ENCODE measurements around the gene KCNK4.
"Not testable (repeated sequence)": the region's sequence is repeated elsewhere in the genome, so short reads cannot be mapped to it uniquely, and the experiment has no call there.

KCNK4 gene

DNA sequence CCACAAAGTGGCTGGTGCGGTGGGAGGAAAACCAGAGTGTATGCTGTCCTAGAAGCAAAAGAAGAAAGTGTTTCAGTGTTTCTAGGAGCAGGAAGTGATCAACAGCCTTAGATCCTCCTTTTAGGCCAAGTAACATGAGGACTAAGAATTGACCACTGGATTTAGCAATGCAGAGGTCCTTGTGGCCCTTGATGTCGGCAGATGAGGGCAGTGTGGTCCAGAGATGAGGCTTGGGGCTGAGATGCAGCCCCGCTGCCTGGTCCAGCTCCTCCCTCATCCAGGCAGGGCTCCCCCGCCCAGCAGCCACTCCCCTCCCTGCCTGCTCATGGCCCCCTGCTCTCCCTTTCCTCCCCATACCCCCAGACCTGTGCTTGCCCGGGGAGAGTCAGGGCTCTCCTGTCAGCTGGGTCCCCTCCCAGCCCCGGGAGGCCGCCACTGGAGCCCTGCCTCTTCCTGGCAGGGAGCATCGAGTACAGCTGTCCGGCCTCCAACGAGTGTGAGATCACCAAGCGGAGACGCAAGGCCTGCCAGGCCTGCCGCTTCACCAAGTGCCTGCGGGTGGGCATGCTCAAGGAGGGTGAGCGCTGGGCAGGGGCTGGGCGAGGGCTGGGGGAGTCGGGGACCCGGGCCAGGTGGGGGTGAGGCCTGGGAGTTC is 22.5 kb downstream of the KCNK4 start:
- no peak for DNase-seq

DNA sequence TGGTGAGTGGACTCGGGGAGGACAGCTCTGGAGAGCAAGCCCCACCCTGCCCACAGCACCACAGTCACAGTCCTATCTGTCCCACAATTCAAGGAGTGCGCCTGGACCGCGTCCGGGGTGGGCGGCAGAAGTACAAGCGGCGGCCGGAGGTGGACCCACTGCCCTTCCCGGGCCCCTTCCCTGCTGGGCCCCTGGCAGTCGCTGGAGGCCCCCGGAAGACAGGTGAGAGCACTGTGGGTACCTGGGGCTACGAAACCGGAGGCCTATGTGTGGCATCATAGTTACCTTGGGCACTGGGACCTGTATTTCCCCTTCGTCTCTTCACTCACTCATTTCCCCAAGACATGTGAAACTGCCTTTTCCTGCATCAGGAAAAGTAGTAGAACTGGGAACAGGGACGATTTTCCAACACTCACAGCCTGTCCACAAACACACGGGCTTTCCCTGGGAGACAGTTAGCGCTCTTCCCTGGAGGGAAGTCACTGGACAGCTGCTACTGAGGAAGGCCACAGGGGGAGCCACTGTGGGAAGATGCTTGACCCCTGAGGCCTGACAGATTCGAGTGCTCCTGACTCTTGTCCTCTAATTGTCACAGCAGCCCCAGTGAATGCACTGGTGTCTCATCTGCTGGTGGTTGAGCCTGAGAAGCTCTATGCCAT is 23.2 kb downstream of the KCNK4 start:
- DNase-seq, result no peak

DNA sequence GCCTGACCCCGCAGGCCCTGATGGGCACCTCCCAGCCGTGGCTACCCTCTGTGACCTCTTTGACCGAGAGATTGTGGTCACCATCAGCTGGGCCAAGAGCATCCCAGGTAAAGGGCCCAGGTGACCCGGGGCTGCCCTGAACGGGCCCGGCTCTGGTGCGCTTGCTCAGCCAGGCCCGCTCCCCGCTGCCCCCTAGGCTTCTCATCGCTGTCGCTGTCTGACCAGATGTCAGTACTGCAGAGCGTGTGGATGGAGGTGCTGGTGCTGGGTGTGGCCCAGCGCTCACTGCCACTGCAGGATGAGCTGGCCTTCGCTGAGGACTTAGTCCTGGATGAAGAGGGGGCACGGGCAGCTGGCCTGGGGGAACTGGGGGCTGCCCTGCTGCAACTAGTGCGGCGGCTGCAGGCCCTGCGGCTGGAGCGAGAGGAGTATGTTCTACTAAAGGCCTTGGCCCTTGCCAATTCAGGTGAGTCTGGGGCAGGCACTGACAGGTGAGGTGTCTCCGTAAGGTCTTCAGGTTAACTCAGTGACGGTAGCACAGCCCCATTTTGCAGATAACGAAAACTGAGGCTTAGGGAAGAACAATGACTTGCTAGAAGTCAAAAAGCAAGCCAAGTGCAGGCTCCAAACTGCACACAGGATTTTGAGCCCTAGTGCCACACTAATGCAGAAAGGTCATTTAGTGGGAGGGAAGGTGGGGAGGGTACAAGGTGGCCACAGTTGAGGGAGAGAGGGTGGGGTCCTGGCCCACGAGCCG is 23.9 kb downstream of the KCNK4 start:
- no peak for DNase-seq

DNA sequence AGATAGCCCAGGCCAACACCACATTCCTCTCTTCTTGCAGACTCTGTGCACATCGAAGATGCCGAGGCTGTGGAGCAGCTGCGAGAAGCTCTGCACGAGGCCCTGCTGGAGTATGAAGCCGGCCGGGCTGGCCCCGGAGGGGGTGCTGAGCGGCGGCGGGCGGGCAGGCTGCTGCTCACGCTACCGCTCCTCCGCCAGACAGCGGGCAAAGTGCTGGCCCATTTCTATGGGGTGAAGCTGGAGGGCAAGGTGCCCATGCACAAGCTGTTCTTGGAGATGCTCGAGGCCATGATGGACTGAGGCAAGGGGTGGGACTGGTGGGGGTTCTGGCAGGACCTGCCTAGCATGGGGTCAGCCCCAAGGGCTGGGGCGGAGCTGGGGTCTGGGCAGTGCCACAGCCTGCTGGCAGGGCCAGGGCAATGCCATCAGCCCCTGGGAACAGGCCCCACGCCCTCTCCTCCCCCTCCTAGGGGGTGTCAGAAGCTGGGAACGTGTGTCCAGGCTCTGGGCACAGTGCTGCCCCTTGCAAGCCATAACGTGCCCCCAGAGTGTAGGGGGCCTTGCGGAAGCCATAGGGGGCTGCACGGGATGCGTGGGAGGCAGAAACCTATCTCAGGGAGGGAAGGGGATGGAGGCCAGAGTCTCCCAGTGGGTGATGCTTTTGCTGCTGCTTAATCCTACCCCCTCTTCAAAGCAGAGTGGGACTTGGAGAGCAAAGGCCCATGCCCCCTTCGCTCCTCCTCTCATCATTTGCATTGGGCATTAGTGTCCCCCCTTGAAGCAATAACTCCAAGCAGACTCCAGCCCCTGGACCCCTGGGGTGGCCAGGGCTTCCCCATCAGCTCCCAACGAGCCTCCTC is 24.8 kb downstream of the KCNK4 start:
- DNase-seq, result not testable (repeated sequence)

DNA sequence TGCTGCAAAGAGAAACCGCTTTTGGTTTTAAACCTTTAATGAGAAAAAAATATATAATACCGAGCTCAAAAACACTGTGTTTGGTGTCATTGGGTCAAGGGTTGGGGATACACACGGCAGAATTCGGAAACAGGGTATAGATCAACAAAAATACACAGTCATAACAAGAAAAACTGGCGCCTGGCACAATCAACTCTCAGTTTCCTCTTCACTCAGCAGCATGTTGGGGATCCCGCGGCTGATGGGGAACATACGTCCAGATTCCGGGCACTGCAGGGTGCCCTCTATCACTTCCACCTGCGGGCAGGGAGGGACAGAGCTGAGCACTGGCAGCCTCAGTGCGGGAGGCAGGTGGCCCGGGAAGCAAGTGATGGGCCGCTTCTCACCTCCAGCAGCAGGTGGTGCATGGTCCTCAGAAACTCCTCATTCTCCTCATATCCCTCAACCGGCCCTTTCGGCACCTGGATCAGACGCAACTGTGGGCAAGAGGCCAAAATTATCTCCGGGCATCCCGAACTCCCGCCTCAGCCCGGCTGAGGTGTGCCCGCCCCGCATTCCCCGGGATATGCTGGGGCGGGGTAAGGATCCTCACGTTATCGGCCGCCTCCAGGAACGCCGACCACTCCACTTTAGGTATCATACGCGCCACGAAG is 25.7 kb downstream of the KCNK4 start:
- DNase-seq, result no peak

DNA sequence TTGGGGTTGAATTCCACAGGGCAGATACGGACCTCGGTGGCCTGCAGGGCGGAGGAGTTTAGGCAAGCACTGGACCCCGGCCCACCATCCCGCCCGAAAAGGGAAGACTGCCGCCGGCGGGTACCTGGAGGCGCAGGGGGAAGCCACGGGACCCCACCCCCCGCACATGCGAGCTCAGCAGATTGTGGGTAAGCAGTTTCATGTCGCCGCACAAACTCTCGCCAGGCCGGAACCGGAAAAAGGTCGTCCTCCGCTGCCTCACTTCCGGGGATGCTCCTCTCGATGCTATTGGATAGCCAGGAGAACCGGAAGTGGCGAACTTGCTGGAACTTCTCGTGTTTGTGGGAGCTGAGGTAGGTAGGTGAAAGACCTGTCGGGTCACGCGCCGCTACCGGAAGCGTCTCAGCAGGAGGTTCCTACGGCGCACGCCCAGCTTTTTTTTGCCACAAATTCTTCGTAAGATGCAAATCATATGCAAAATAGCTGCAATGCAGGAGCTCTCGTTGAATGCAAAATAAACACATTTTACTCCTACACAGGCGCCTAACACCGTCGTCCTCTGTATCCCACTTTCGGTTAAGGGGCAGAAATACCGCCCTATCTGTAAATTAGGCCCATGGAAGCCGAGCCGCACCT is 26.3 kb downstream of the KCNK4 start, which contains the start of gene TRMT112:
TRMT112 (minus strand) TSS at position 235 of the 636 bp plus-strand sequence; CDS start at position 202, 33 bp downstream.
- peak; percentile 94 for DNase-seq

DNA sequence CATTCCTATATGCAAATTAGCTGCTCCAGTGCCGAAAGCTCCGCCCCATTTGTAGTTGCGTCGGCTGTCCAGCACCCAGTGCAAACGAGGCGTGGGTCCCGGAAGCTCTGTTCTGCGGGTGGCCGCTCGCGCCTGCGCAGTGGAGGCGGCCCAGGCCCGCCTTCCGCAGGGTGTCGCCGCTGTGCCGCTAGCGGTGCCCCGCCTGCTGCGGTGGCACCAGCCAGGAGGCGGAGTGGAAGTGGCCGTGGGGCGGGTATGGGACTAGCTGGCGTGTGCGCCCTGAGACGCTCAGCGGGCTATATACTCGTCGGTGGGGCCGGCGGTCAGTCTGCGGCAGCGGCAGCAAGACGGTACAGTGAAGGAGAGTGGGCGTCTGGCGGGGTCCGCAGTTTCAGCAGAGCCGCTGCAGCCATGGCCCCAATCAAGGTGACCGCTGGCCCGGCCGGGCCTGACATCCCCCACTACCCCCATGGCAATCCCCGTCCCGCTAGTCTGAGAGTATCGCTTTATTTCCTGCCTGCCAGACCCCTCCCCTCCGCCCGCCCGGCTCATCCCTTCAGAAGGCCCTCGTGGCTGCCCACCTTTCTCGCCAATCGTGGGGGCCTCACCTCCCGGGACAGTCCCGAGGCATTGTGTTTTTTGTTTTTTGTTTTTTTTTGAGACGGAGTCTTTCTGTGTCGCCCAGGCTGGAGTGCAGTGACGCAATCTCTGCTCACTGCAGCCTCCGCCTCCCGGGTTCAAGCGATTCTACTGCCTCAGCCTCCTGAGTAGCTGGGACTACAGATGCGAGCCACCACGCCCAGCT is 27.1 kb downstream of the KCNK4 start, which contains the start of gene PRDX5:
PRDX5 (plus strand) TSS at position 161 of the 805 bp plus-strand sequence; CDS start at position 256, 95 bp downstream.
- peak; percentile 97 for DNase-seq

DNA sequence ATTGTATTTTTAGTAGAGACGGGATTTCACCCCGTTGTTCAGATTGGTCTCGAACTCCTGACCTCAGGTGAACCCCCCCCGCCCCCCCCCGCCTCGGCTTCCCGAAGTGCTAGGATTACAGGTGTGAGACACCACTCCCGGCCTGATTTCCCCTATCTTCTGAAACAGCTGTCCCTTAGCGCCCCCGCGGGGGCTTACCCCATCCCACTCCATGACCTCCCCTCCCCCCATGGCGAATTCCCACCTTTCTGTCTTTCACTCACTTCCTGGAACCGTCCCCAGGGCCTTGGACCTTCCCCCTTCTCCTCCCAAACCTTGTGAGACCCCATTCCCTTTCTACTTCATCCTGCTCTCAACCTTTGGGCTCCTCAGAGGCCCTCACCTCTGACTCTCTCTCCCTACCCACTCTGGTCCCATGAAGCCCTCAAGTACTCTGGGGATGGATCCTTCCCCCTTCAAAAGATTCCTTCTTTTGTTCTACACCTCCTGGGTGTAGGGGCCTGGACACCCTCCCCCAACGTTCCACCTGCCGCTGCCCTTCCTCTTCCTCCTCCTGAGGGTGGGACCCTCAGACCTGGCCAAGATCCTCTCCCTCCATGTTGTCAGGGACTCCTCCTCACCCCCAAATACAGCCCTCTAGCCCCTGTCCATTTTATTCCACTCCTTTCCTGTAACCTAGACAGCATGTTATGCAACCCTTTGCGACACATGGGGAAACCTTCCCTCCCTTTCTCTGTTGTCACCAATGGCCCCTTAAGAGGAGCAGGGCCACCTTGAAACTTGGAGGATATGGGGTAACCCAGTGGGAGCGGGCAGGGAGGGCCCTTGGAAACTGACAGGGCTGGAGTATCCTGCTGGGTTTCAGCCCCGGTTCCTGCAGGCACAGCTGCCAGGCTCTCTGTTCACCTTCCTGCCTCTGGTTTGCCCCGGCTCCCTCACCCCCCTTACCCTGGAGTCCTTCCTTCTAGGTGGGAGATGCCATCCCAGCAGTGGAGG is 28.0 kb downstream of the KCNK4 start:
- no peak for DNase-seq

DNA sequence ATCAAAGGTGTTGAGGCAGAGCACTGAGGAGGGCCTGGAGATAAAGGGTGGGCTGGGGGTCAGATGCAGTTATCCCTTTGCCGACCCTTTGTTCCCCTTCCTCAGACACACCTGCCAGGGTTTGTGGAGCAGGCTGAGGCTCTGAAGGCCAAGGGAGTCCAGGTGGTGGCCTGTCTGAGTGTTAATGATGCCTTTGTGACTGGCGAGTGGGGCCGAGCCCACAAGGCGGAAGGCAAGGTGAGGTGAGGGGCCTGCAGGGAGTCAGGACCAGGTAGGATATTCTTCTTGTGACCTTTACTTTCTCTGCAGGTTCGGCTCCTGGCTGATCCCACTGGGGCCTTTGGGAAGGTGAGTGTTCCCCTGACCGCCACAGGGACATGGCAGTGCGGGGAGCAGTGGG is 29.5 kb downstream of the KCNK4 start:
- no peak for DNase-seq

DNA sequence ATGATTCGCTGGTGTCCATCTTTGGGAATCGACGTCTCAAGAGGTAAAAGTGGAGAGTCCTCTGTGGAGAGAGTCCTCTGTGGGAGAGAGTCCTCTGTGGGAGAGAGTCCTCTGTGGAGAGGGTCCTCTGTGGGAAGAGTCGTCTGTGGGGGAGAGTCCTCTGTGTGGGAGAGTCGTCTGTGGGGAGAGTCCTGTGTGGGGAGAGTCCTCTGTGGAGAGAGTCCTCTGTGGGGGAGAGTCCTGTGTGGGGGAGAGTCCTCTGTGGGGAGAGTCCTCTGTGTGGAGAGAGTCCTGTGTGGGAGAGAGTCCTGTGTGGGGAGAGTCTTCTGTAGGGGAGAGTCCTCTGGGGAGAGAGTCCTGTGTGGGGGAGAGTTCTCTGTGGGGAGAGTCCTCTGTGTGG is 29.9 kb downstream of the KCNK4 start:
- DNase-seq, result no peak

DNA sequence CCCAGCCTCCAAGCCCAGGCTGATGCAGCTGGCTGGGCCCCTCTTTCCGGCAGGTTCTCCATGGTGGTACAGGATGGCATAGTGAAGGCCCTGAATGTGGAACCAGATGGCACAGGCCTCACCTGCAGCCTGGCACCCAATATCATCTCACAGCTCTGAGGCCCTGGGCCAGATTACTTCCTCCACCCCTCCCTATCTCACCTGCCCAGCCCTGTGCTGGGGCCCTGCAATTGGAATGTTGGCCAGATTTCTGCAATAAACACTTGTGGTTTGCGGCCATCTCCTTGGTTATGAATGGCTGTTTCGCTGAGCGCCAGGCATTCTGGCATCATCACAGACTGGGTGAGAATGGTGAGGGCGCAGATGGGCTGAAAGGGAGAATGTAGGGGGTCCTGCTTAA is 30.4 kb downstream of the KCNK4 start:
- DNase-seq, result no peak

DNA sequence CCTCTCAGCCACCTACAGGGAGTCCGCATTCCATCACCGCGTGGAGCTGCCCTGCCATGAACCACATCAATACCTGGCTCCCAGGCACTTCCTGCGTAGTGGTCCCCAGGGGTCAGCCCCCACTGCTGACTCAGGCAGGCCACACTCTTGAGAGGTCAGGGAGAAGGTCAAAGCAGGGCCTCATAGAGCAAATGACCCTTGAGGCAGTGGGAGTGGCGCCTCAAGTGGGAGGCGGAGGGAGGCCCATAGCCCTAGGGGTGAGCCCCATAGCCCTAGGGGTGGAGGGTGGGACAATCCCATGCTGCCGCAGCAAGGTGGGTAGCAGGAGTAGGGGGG is 31.8 kb downstream of the KCNK4 start:
- DNase-seq, result no peak

DNA sequence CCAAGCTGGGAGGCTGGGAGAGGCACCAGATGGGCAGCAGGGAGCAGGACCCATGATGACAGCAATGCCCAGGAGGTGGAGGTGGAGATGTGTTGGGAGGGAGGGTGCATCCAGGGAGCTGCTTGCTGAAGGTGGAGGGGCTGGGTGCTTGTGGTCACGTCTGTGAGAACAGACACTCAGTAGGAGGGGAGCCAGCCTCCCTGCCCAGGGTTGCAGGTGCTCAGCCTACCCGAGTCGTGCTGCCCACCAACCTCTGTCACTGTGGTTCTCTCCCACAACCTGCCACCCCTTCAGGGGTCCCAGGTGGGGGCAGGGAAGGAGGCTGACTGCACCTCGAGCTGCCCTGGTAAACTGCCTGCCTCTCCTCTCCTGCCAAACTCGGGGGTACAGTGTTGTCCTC is 32.3 kb downstream of the KCNK4 start:
- no peak for DNase-seq

DNA sequence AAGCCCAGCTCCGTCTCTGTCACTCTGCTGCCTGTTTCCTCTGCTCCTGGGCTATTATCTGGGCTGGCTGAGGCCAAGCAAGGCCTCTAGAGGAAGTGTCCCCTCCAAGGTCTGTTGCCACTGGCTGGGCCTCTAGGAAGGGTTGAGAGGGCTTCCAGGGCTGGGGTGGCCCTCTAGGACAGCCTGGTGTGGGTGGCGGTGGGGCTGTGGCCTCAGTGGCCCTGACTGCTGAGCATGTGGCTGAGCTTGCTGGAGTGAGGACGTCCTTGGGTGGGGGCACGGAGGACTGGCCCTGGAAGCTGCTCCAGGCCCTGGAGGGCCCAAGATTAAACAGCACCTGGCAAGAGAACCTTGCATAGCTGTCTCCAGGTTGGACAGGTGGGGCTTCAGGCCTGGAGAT is 32.9 kb downstream of the KCNK4 start:
- DNase-seq, result not testable (repeated sequence)

DNA sequence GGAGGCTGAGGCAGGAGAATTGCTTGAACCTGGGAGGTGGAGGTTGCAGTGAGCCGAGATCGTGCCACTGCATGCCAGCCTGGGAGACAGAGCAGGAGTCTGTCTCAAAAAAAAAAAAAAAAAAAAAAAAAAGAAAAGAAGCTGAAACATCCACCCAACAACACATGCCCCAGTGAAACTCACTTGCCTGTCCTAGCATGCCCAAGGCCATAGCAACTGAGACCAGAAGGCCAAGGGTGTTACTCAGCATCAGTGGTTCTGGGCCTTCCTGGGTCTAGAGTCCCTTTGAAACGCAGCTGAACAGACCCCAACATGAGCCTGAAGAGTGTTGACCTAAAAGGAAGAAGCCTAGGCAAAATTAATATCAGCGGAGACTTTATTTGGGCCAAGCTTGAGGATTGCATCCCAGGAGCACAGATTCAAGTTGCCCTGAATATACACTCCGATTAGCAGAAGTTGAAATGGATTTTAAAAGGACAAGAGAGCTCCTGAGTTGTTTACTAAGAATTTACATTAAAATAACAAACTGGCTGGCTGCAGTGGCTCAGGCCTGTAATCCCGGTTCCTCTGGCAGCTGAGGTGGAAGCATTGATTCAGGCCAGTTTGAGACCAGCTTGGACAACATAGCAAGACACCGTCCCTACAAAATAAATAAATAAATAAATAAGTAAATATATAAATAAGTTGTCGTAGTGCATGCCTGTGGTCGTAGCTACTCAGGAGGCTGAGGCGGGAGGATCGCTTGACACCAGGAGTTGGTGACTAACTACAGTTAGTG is 33.8 kb downstream of the KCNK4 start:
- no peak for DNase-seq

DNA sequence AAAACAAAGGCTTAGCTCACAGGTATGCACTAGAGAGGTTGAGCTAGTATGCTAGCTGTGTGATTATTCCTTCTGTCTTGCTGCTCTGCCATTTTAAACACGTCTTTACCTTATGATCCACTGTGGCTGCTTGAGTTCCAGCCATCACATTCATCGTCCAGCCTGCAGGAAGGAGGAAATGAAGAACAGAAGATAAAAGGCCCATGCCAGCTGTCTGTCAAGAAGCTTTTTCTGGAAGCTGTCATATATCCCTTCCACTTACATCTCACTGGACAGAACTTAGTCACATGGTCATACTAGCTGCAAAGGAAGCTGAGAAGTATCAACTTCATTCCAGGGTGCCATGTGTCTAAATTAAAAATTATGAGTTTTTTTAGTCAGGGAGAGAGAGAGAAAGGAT is 36.3 kb downstream of the KCNK4 start:
- DNase-seq, result no peak

DNA sequence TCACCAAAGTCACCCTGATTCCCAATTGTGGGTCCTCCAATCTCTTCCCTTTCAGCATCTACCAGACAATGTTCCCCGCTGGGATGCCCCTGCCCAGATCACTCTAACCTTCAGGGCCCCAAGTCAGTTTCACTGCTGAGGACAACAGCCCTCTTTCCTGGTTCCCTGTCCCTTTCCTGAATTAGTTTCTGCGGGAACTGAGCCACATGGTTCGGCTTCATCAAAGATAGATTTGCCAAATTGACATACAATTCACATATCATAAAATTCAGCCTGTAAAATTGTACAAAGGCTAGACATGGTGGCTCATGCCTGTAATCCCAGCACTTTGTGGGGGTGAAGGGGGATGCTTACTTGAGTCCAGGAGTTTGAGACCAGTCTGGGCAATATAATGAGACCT is 36.9 kb downstream of the KCNK4 start:
- no peak for DNase-seq

DNA sequence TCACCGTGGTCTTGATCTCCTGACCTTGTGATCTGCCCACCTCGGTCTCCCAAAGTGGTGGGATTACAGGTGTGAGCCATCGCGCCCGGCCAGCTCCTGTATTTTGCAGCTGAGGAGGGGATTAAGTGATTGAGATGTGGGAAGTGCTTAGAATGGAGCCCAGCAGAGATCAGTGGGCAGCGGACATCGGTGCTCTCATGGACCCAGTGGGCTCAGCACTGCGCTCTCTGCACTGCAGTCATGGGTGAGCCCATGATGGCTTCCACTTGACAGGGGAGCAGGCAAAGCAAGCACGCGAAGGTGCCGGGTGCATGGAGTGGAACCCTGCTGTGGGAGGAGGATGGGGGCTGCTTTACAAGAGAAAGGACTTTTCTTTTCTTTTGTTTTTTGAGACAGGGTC is 39.8 kb downstream of the KCNK4 start:
- no peak for DNase-seq
